Endothelial cell of umbilical vein (primary cell): Measurements from ENCODE around the gene ARMC7. TPM values are rescaled to one million over a fixed set of nuclear protein-coding genes. Genes with fewer than 3 reads are reported as not detected.

Source experiments
- BruUV-seq: library from RNA; stranded (reverse); fragments of 400-500 nt; replicated peaks from 2 replicates; lab custom pipeline; 2021; lab: Mats Ljungman, UMichigan
- CTCF ChIA-PET: fragments of 300-600, 350-600 bp; sonication (Branson Sonifier 250); formaldehyde crosslinking; loops from one replicate; lab custom pipeline; 2021; ENCODE audit warnings: antibody characterized with exemption, inconsistent platforms; lab: Charles Lee
- POLR2A ChIA-PET: fragments of 300-600, 350-600 bp; sonication (Branson Sonifier 250); formaldehyde crosslinking; loops from one replicate; lab custom pipeline; 2021; ENCODE audit warnings: antibody characterized with exemption, inconsistent platforms; lab: Charles Lee
- DNase-seq: peaks from one replicate; pipeline ENCODE4 v3.0.0-alpha.2; 2011; ENCODE audit warnings: low read depth, low spot score
- FAIRE-seq: peaks from 2 replicates; lab custom pipeline; 2011; peaks lifted over from hg19 to GRCh38; lab: Jason Lieb, UNC
- H2AFZ ChIP-seq: 2 replicates; pipeline ENCODE4 v1.6.0; 2012; ENCODE audit warnings: low read depth, low read length, control low read depth, inconsistent platforms
- H3K27ac ChIP-seq: 2 replicates; pipeline ENCODE4 v1.5.1; 2011; ENCODE audit warnings: low read depth, mild to moderate bottlenecking, control low read depth, low read length, moderate library complexity; ENCODE audit not compliant: insufficient read depth
- H3K27me3 ChIP-seq, 2 experiments: 2 replicates each; pipeline versions ENCODE4 v1.6.0 to v1.6.1; 2011; ENCODE audit warnings: low read length in 2 of 2, mixed read lengths in 1 of 2; ENCODE audit not compliant: control insufficient read depth in 2 of 2, insufficient read depth in 2 of 2
- H3K36me3 ChIP-seq, 2 experiments: 2 replicates in 1 of 2; 3 replicates in 1 of 2; pipeline ENCODE4 v1.5.1; 2011; ENCODE audit warnings: low read length in 2 of 2, mild to moderate bottlenecking in 1 of 2, moderate library complexity in 1 of 2; ENCODE audit not compliant: control insufficient read depth in 2 of 2, insufficient read depth in 2 of 2; ENCODE audit errors: extremely low read depth in 1 of 2
- H3K4me1 ChIP-seq: 3 replicates; pipeline ENCODE4 v1.5.1; 2011; ENCODE audit warnings: mild to moderate bottlenecking, low read length; ENCODE audit not compliant: control insufficient read depth, insufficient read depth; ENCODE audit errors: extremely low read depth
- H3K4me2 ChIP-seq: 2 replicates; pipeline ENCODE4 v1.6.1; 2011; ENCODE audit warnings: low read length, control low read depth, mixed read lengths; ENCODE audit not compliant: insufficient read depth
- H3K4me3 ChIP-seq, 3 experiments: fragments of 200-600 bp in 1 of 3; sonication (generic), shearing (Covaris generic) in 1 of 3; replicated peaks in 1 of 3; 2 replicates each; pipeline ENCODE4 v1.5.1; 2011 to 2016; ENCODE audit warnings: control low read depth in 3 of 3, low read length in 3 of 3, mild to moderate bottlenecking in 2 of 3, inconsistent platforms in 1 of 3, low read depth in 1 of 3, moderate library complexity in 1 of 3; ENCODE audit not compliant: insufficient read depth in 1 of 3
- H3K79me2 ChIP-seq: 2 replicates; pipeline ENCODE4 v1.6.0; 2012; ENCODE audit warnings: low read length, inconsistent platforms; ENCODE audit not compliant: control insufficient read depth, insufficient read depth
- H3K9ac ChIP-seq: replicated peaks from 2 replicates; pipeline ENCODE3; 2011; ENCODE audit warnings: low read length, control low read depth; ENCODE audit not compliant: insufficient read depth; ENCODE audit errors: extremely low read depth
- H3K9me1 ChIP-seq: replicated peaks from 3 replicates; pipeline ENCODE4 v1.6.0; 2011; ENCODE audit warnings: mild to moderate bottlenecking, low read length; ENCODE audit not compliant: control insufficient read depth, insufficient read depth; ENCODE audit errors: extremely low read depth
- H3K9me3 ChIP-seq: replicated peaks from 2 replicates; pipeline ENCODE4 v1.5.1; 2012; ENCODE audit warnings: low read length, inconsistent platforms; ENCODE audit not compliant: control insufficient read depth, insufficient read depth
- H4K20me1 ChIP-seq: replicated peaks from 2 replicates; pipeline ENCODE3; 2011; ENCODE audit warnings: mild to moderate bottlenecking, low read length; ENCODE audit not compliant: control insufficient read depth, insufficient read depth; ENCODE audit errors: extremely low read depth
- EZH2 ChIP-seq: IDR thresholded peaks from 2 replicates; pipeline ENCODE4 v1.6.1; 2012; ENCODE audit warnings: borderline replicate concordance, low read depth, mild to moderate bottlenecking, moderate library complexity, low read length, inconsistent platforms; ENCODE audit not compliant: severe bottlenecking
- FOS ChIP-seq: IDR thresholded peaks from 2 replicates; pipeline ENCODE4 v1.6.1; 2011; ENCODE audit warnings: mild to moderate bottlenecking, low read length, moderate library complexity, borderline replicate concordance; ENCODE audit not compliant: insufficient read depth
- GATA2 ChIP-seq: IDR thresholded peaks from 2 replicates; pipeline ENCODE4 v1.7.0; 2011; ENCODE audit warnings: low read depth, mild to moderate bottlenecking, moderate library complexity, mixed read lengths, low read length; ENCODE audit not compliant: insufficient read length, insufficient read depth
- JUN ChIP-seq: IDR thresholded peaks from 2 replicates; pipeline ENCODE4 v1.6.1; 2011; ENCODE audit warnings: borderline replicate concordance, low read depth; ENCODE audit not compliant: insufficient read length, insufficient read depth
- MYC ChIP-seq: IDR thresholded peaks from one replicate; pipeline ENCODE4 v1.6.1; 2011; ENCODE audit warnings: mild to moderate bottlenecking, low read depth, low read length
- POLR2A ChIP-seq: IDR thresholded peaks from 2 replicates; pipeline ENCODE4 v1.6.1; 2012; ENCODE audit warnings: low read depth, mild to moderate bottlenecking, control low read depth, low read length
- POLR2AphosphoS5 ChIP-seq: IDR thresholded peaks from 2 replicates; pipeline ENCODE4 v1.6.1; 2012; ENCODE audit warnings: low read depth, mild to moderate bottlenecking, control low read depth, low read length, moderate library complexity; ENCODE audit not compliant: insufficient read depth
- dilution Hi-C: fragments of 300-500 bp; cut with MboI; formaldehyde crosslinking; loops from one replicate; pipeline ENCODE4 v1.15.0; 2019; ENCODE audit warnings: low sequenced_read_pairs; ENCODE audit not compliant: extremely low pct_ligation_motif_present
- intact Hi-C: fragments of 100-400 bp; cut with micrococcal nuclease; formaldehyde crosslinking; loops from one replicate; pipeline ENCODE4 v1.10.0; 2022
- polyA plus RNA-seq, 4 experiments: library from polyadenylated mRNA; depleted of rRNA in 3 of 4; stranded (reverse) in 3 of 4; unstranded in 1 of 4; fragments of >200 nt; gene quantifications; 2 replicates each; pipeline versions ENCODE4 v1.2.1 to v1.2.3, GENCODE V29; 2011 to 2012; ENCODE audit warnings: missing spikeins in 1 of 4
- total RNA-seq: library from RNA; stranded (reverse); gene quantifications from 2 replicates; pipeline ENCODE4 v1.2.3, GENCODE V29; 2021
- TF ChIP-seq, protein P1 (sequence below): IDR thresholded peaks from 2 replicates; pipeline ENCODE4 v1.6.1; 2011; ENCODE audit not compliant: insufficient read depth, insufficient read length
- TF ChIP-seq, protein P2 (sequence below), 2 donors: IDR thresholded peaks; 1 replicate in 1 of 2; 2 replicates in 1 of 2; pipeline ENCODE4 v1.5.1; 2011; ENCODE audit warnings: low read length in 2 of 2, mild to moderate bottlenecking in 2 of 2, moderate library complexity in 2 of 2, control low read depth in 1 of 2, inconsistent platforms in 1 of 2, low read depth in 1 of 2; ENCODE audit not compliant: insufficient read depth in 1 of 2; ENCODE audit errors: extremely low read depth in 1 of 2

ARMC7 gene
- total and polyA plus RNA-seq, 2 donors (not counting 3 experiments of a cell fraction or from before 2014, with no cell fraction given) = 11.8 to 15.7 TPM

DNA sequence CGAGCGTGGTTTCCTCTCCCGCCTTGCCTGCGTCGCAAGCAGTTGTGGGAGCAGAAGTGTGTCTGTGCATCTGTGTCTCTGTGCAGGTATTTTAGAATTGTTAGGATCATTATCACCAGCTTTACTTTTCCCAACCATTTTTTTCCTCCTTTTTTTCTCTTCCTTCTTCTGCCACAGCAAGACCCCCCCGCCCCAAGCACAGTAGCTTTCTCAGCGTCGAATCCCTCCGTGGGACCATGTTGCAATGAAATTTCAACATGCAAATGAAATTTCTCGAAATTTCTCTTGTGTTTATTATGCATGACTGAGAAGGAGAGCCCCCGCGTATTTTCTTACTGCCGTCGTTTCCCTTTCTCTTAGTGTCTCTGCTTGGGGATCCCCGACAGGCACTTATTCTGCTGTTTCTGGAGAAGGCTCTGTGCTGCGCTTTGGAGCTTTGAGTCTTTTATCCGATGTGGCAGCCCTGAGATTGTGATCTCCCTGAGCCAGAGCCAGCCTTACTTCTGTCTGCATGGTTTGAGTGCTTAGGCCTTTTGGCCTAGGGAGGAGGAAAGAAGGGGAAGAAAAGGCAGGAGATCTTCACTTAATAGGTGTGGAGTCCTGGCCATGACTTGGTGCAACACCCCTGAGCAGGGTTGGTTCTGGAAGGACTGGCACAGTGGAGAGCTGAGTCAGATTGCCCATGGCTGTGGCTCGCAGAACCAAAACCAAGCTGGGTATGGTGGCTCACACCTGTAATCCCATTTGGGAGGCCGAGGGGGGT lies 5.0 kb downstream of the ARMC7 start:
- intact Hi-C loops = loop anchor here (1.0 kb wide), 7 partner anchors 10 to 298 kb away; partner anchors contain the start of genes JPT1, NT5C and NUP85
- Histone ChIP-seq H3K9me1 (no peaks in the 10 kb centered on the region), H3K4me1 (peaks cover 7% of the 10 kb centered on the region), H3K4me3 (peak overlapping the region in 2 of 3 experiments; percentile 45 to 47), H3K27me3 (no peaks in the 10 kb centered on the region), H2AFZ (peak overlapping the region; percentile 88), H3K9ac (peak overlapping the region; percentile 42), H3K79me2 (no peaks in the 10 kb centered on the region), H3K4me2 (peak overlapping the region; percentile 68), H3K36me3 (peaks cover 0 to 3% of the 10 kb centered on the region in 2 experiments), H4K20me1 (no peaks in the 10 kb centered on the region), H3K27ac (peak overlapping the region; percentile 44), H3K9me3 (no peaks in the 10 kb centered on the region)
- no peak for DNase-seq
- ChIA-PET CTCF (interaction anchor here (0.7 to 5.5 kb wide), 57 partner anchors 10 to 326 kb away, joined by 3 to 257 read pairs (median 6); partner anchors contain the start of genes CDR2L, MIF4GD, MRPL58 and NT5C), POLR2A (interaction anchor here (1.0 to 1.5 kb wide), 6 partner anchors 10 to 87 kb away, joined by 3 to 12 read pairs (median 6); partner anchors contain the start of genes JPT1 and NT5C)
- BruUV-seq = no TSS peak
- no peak for FAIRE-seq
- no peak for TF ChIP-seq JUN
- TF ChIP-seq POLR2AphosphoS5 = no peak
- TF ChIP-seq, protein P1, sequence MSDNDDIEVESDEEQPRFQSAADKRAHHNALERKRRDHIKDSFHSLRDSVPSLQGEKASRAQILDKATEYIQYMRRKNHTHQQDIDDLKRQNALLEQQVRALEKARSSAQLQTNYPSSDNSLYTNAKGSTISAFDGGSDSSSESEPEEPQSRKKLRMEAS = no peak
- dilution Hi-C loops = no loop called here

DNA sequence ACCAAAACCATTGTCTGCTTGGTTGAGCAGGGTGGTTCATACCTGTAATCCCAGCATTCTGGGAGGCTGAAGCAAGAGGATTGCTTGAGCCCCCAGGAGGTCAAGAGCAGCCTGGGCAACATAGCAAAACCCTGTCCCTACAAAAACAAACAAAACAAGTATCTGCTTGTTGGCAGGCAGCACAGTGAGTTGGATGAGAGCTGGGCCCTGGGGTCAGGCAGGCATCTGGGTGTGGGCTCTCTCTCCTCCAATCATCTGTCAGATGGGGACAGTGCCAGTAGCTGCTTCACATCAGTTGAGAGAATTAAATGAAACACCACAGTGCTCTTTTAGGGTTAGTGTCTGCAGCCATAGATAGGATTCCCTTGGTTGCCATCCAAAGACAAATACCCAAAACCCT lies 5.8 kb downstream of the ARMC7 start:
- H3K27me3 ChIP-seq = no peaks in the 10 kb centered on the region
- no peaks in the 10 kb centered on the region for H3K9me3 ChIP-seq
- dilution Hi-C loops (no loop called here), intact Hi-C loops (no loop called here)
- no peaks in the 10 kb centered on the region for H3K9me1 ChIP-seq
- H3K79me2 ChIP-seq = no peaks in the 10 kb centered on the region
- ChIA-PET POLR2A (no interaction called here), CTCF (interaction anchor here (2.1 to 5.5 kb wide), 8 partner anchors 10 to 123 kb away, joined by 42 to 257 read pairs (median 75); partner anchors contain the start of genes NT5C and NUP85)
- H3K27ac ChIP-seq = no peak overlapping the region
- no peak for TF ChIP-seq JUN
- no peak for TF ChIP-seq GATA2
- TF ChIP-seq, protein P1 = no peak
- TF ChIP-seq EZH2 = no peak
- TF ChIP-seq FOS = no peak
- TF ChIP-seq POLR2AphosphoS5 = no peak
- TF ChIP-seq POLR2A = no peak
- TF ChIP-seq, protein P2, sequence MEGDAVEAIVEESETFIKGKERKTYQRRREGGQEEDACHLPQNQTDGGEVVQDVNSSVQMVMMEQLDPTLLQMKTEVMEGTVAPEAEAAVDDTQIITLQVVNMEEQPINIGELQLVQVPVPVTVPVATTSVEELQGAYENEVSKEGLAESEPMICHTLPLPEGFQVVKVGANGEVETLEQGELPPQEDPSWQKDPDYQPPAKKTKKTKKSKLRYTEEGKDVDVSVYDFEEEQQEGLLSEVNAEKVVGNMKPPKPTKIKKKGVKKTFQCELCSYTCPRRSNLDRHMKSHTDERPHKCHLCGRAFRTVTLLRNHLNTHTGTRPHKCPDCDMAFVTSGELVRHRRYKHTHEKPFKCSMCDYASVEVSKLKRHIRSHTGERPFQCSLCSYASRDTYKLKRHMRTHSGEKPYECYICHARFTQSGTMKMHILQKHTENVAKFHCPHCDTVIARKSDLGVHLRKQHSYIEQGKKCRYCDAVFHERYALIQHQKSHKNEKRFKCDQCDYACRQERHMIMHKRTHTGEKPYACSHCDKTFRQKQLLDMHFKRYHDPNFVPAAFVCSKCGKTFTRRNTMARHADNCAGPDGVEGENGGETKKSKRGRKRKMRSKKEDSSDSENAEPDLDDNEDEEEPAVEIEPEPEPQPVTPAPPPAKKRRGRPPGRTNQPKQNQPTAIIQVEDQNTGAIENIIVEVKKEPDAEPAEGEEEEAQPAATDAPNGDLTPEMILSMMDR (IDR thresholded peaks at IDR 0.05; ENCODE audit: extremely low read depth in 1 of 2, insufficient read depth in 1 of 2, low read depth in 1 of 2, low read length in 2 of 2) = no peak
- TF ChIP-seq MYC = no peak
- no peak for FAIRE-seq
- no peak overlapping the region for H3K4me3 ChIP-seq
- no TSS peak for BruUV-seq
- H3K4me1 ChIP-seq = peaks cover 7% of the 10 kb centered on the region
- no peak overlapping the region for H3K9ac ChIP-seq
- peaks cover 0 to 3% of the 10 kb centered on the region in 2 experiments for H3K36me3 ChIP-seq
- H4K20me1 ChIP-seq = no peaks in the 10 kb centered on the region
- H3K4me2 ChIP-seq = no peak overlapping the region
- no peak for DNase-seq
- no peak overlapping the region for H2AFZ ChIP-seq
